KBM-7 (cell line): ENCODE measurements around the gene STK32A.
A peak's percentile ranks its signal among the peaks of the same experiment; 100 is the strongest.
"Not testable (repeated sequence)": the region's sequence is repeated elsewhere in the genome, so short reads cannot be mapped to it uniquely, and the experiment has no call there.

ENCODE experiments used
- DNase-seq: peaks from one replicate; pipeline ENCODE4 v3.0.0-alpha.2; 2015
- in situ Hi-C: fragments of 300-500 bp; cut with MboI; formaldehyde crosslinking; loops from 2 replicates; pipeline ENCODE4 v1.14.3; 2020; ENCODE audit warnings: low sequenced_read_pairs, low pct_unique_long_range_greater_than_20kb, mixed read lengths

The STK32A gene

GRCh38 chr5:147336876-147337275 lies 102.0 kb downstream of the STK32A start:
- in situ Hi-C loops: no loop called here
- DNase-seq: no peak

- in situ Hi-C loops: no loop called here
- DNase-seq: peak; percentile 1
Measured at GRCh38 chr5:147339313-147339712, 104.5 kb downstream of the STK32A start.

- in situ Hi-C loops: no loop called here
- DNase-seq: no peak
Measured at GRCh38 chr5:147340941-147341340, 106.1 kb downstream of the STK32A start.

GRCh38 chr5:147341345-147341744 lies 106.5 kb downstream of the STK32A start:
- in situ Hi-C loops: no loop called here
- DNase-seq: no peak

- in situ Hi-C loops: no loop called here
- no peak for DNase-seq
Measured at GRCh38 chr5:147344861-147345260, 110.0 kb downstream of the STK32A start.

GRCh38 chr5:147346006-147346561 lies 111.3 kb downstream of the STK32A start:
- in situ Hi-C loops: no loop called here
- no peak for DNase-seq

DNA sequence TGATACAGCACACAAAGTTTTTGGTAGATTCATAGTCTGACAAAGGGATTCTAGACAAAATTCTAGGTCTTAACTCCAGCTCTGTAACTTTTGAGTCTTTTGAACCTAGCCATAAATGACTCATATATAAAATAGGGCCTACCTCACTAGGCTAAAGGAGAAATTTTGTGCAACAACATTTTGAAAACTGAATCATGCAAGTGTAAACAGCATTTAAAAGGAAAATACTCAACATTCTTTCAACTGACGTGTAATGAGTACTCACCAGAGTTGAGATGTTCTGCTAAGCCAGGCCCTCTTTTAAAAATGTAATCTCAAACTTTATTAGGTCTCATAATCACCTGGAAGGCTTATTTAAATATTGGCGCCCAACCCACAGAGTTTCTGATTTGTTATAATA lies 113.2 kb downstream of the STK32A start:
- no peak for DNase-seq
- in situ Hi-C loops: no loop called here

GRCh38 chr5:147348451-147348850 lies 113.6 kb downstream of the STK32A start:
- in situ Hi-C loops: no loop called here
- DNase-seq: no peak

GRCh38 chr5:147349241-147349640 lies 114.4 kb downstream of the STK32A start:
- in situ Hi-C loops: no loop called here

GRCh38 chr5:147359101-147359500 lies 124.3 kb downstream of the STK32A start:
- no peak for DNase-seq

More at GRCh38 chr5:147349241-147349640, 114.4 kb downstream of the STK32A start:
- no peak for DNase-seq

GRCh38 chr5:147359581-147359980 lies 124.8 kb downstream of the STK32A start:
- in situ Hi-C loops: no loop called here
- no peak for DNase-seq

More at GRCh38 chr5:147359101-147359500, 124.3 kb downstream of the STK32A start:
- in situ Hi-C loops: no loop called here

DNA sequence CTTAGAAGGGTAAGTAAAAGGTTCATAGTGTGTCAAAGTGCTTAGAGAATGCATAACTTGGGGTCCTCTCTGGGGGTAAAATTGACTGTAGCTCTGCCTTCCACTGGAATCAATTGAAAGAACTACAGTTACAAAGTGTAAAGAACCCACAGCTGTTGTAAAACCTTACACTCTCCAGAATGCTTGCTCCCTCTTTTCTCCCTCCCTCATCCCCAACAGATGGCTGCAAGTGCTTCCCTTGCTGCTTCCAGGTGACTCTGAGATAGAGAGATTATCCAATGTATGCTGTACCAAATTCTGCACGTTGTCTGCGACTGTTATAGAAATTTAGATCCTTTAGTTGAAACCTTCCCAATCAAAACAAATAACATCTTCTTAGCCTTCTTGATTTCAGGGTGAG lies 126.0 kb downstream of the STK32A start:
- DNase-seq: no peak
- in situ Hi-C loops: no loop called here

DNA sequence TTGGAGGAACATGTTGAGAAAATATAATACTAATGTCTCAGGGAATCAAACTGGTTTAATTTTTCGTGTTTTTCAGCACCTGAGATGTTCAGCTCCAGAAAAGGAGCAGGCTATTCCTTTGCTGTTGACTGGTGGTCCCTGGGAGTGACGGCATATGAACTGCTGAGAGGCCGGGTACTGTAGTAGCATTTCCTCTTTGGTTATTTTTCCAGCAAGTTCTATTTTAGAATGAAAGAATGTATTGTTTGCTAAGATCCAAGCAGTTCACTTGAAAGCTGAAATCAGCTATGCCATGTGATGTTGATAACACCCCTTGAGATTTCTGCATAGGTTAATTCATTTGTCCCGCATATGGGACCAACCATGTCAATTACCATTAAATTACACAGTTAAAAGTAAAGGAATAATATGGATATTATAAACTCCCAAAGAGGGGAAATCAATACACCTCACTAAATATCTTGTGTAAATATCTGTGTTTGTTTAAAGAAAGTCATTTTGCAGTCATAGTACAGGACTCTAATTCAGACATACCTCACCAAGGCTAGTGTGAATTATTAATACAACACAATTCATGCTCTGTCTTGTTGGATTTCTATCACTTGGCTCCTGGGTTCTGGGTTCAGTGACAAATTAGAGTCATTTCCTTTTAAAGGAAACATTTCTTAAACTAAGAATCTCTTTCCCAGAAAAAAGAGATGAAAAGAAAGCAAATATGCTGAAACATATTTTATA lies 126.8 kb downstream of the STK32A start:
- in situ Hi-C loops: no loop called here
- no peak for DNase-seq

GRCh38 chr5:147367381-147367780 lies 132.6 kb downstream of the STK32A start:
- in situ Hi-C loops, DNase-seq: not testable (repeated sequence)

- in situ Hi-C loops: no loop called here
- no peak for DNase-seq
Measured at GRCh38 chr5:147369742-147370374, 135.0 kb downstream of the STK32A start.

DNA sequence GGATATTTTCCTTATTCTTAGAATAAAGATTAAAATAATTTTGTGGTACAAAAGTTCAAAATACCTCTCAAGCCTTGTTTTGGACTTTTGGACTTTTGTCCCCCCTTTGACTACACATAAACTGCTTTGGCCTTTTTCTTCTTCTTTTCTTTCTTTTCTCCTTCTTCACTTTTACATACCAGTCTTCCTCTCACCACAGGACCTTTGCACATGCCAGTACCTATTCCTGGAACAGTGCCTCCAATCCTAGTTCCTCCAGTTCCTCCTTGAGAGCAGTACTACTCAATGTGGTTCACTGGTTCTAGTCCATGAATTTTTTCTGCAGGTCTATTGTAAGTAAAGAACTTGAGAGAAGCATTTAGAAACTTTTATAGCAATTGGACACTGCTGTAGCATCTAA lies 136.5 kb downstream of the STK32A start:
- DNase-seq: no peak
- in situ Hi-C loops: no loop called here

- DNase-seq: no peak
- in situ Hi-C loops: no loop called here
Measured at GRCh38 chr5:147372191-147372590, 137.4 kb downstream of the STK32A start.

- no peak for DNase-seq
- in situ Hi-C loops: no loop called here
Measured at GRCh38 chr5:147373328-147373727, 138.5 kb downstream of the STK32A start.

DNA sequence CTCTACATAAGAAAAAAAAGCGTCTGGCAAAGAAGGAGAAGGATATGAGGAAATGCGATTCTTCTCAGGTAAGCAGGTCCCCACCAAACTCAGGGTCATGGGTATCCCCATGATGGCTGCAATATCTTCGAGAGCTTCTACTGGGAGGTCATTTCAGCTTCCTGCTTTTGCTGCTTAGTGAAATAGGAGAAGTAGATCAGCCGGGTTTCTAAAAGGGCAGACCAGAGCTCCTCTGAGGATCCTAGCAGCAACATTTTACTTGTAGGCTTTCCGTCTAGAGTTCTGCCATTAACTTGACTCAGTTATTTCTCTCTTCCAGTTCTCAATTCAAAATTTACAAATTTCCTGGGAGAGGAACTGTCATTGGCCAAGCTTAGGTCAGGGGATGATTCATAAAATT lies 140.3 kb downstream of the STK32A start:
- in situ Hi-C loops: no loop called here
- DNase-seq: no peak

- in situ Hi-C loops: no loop called here
- DNase-seq: no peak
Measured at GRCh38 chr5:147377682-147378081, 142.9 kb downstream of the STK32A start.
